GM18511 (cell line): ENCODE results near the gene CPNE1.

ENCODE experiments used
- ATAC-seq: cut with Tn5 transposase; IDR thresholded peaks from one replicate; pipeline ENCODE4 v1.9.1; 2021; ENCODE audit warnings: mild to moderate bottlenecking, moderate library complexity; ENCODE audit not compliant: unreplicated experiment

The CPNE1 gene

DNA sequence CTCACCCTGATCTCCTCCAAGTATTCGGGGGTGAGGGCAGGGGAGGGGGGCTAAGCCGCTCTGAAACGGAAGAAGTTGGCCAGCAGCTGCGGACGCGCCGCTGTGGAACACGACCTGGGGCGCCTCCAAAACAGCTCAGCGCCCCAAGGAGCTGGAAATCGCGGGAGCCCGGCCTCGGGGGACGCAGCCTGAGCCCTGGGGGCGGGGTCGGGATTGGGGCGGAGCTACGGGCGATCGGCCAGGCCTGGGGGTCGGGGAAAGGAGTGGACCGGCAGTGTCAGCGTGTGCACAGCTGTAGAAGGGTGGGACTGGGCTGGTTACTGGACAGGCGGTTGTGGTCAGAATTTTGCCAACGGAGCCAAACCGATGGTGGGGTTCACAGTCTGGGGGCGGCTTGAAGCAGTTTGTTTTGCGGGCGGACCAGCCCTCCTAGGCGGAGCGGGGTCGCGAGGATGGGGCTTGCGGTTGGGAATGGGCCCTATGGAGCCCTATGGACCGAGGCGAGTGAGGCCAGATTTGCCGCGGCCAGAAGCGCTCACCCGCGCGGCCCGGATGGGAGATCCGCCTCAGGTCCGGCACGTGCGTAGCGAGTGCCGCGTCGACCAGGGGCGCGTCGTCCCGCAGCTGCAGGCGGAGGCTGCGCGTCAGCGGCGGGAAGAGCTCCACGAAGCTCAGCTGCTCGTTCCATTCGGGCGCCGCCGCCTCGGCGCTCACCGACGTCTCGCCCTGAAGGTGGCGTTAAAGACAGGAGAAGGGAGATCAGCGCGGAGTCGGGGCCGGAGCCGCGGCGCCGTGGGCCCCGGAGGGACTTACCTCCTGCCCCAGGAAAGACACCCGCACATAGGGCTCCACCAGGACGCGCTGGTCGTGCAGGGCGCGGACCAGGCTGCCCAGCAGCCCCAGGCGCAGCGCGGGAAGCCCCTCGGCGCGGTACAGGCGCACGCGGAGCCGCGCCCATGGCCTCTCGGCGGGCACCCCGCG, 63.4 kb downstream of the CPNE1 start:
- no peak for ATAC-seq

DNA sequence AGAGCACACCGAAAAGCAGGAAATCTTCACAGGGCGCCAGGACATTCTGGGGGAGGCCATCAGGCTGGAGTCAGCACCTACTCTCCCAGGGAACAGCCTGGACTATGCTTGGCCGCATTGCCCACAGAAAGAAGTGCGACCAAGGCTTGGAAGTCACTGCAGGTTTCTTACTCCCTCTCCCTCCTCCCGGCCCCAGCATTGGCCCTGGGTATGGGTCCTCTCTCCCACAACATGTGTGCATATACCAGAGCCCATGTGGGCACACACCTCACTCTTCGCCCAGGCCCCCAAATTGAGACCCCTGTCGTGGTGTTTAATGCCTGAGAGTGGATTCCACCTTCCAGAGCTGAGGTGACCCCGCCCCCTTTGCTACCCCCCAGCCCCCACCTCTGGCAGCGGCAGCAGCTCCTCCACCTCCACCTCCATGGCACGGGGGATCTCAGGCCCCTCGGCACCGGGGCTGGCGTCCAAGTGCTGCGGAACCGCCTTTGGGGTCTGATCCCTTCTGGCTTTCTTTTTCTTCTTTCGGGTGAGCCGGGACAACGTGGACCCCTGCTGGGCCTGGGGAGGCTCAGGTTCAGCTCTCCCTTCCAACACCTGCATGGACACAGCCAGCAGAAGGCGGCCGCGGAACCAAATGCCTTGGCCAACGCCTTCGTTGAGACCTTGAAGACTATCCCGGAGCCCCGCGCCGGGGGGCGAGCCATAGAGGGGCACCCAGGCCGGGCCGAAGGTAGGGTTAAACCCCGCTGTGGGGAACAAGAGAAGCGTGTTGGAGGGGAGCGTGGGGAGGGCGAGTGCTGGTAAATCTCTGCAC, 64.3 kb downstream of the CPNE1 start:
- no peak for ATAC-seq

DNA sequence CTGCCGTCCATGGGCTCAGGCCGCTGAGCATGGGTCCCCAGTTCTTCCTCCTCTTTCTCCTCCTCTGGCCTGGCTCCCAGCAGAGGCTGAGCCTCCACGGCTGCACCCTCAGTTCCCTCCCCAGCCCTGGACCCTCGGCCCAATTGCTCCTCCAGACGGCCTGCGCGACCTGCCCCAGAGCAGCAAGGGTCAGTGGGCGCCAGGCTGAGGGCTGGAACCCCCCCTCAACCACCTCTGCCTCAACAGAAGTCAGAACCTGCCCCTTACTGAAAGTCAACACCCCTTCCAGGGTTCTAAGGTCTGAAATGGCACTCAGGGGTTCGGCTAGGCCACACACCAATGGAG, 65.0 kb downstream of the CPNE1 start:
- no peak for ATAC-seq

- no peak for ATAC-seq
Observed at GRCh38 chr20:35598899-35599775, 65.6 kb downstream of the CPNE1 start.

- no peak for ATAC-seq
Observed at GRCh38 chr20:35598476-35598875, 66.2 kb downstream of the CPNE1 start.

GRCh38 chr20:35597186-35597585, 67.5 kb downstream of the CPNE1 start:
- ATAC-seq = no peak

GRCh38 chr20:35595901-35596300, 68.8 kb downstream of the CPNE1 start:
- ATAC-seq = no peak

DNA sequence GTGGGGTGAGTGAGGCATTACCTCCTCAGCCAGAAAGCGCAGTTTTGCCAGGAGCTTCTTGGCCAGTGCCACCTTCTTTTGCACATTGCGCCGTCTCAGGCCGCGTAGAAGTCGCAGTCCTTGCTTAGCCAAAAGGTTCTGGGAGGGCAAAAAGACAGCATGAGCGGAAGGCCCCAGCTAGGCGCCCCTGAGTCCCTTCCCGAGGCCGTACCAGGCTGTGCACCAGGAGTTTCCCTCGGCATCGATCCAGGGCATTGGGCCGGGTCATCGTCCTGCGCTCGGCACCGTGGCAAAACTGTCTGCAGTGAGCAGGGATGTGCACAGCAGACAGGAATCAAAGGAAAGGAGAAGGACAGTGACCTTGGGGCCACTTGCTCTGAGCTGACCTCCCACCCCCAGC, 69.2 kb downstream of the CPNE1 start:
- ATAC-seq = no peak

- no peak for ATAC-seq
Observed at GRCh38 chr20:35592339-35592974, 72.2 kb downstream of the CPNE1 start.

DNA sequence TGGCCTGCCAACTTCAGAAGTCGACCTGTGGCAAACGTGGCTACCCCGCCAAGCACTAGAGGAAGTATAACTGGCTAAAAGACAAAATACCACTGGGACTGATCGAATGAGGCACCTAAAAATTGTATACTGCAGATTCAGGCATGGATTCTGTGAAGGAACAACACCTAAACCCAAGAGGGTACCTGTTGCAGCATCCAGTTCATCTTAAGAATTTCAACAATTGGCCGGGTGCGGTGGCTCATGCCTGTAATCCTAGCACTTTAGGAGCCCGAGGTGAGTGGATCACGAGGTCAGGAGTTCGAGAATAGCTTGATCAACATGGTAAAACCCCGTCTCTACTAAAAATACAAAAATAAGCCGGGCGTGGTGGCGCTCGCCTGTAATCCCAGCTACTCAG, 76.3 kb downstream of the CPNE1 start:
- ATAC-seq = no peak

GRCh38 chr20:35587436-35587835, 77.3 kb downstream of the CPNE1 start:
- ATAC-seq = no peak

GRCh38 chr20:35586751-35587425, 77.8 kb downstream of the CPNE1 start:
- ATAC-seq = no peak

- no peak for ATAC-seq
Observed at GRCh38 chr20:35583636-35584560, 80.8 kb downstream of the CPNE1 start.

GRCh38 chr20:35582741-35583404, 81.8 kb downstream of the CPNE1 start:
- no peak for ATAC-seq

- ATAC-seq = no peak
Observed at GRCh38 chr20:35582131-35582530, 82.6 kb downstream of the CPNE1 start.

- no peak for ATAC-seq
Observed at GRCh38 chr20:35579196-35579595, 85.5 kb downstream of the CPNE1 start.

DNA sequence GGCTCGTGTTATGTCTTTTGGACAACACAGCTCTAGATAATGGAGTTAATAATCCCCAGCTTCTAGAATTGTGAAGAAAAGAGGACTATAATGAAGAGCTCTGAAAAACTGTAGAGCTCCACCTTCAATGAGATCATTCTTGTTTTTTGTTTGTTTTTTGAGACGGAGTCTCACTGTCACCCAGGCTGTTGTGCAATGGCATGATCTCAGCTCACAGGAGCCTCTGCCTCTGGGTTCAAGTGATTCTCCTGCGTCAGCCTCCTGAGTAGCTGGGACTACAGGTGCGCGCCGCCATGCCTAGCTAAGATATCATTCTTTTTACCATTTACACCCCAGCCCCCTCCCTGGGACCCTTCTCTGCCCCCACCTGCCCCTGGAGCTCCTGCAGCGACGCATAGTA, 86.2 kb downstream of the CPNE1 start:
- no peak for ATAC-seq

- no peak for ATAC-seq
Observed at GRCh38 chr20:35576816-35577215, 87.9 kb downstream of the CPNE1 start.
